ENCODE data around the gene RAI14.

Gene RAI14

DNA sequence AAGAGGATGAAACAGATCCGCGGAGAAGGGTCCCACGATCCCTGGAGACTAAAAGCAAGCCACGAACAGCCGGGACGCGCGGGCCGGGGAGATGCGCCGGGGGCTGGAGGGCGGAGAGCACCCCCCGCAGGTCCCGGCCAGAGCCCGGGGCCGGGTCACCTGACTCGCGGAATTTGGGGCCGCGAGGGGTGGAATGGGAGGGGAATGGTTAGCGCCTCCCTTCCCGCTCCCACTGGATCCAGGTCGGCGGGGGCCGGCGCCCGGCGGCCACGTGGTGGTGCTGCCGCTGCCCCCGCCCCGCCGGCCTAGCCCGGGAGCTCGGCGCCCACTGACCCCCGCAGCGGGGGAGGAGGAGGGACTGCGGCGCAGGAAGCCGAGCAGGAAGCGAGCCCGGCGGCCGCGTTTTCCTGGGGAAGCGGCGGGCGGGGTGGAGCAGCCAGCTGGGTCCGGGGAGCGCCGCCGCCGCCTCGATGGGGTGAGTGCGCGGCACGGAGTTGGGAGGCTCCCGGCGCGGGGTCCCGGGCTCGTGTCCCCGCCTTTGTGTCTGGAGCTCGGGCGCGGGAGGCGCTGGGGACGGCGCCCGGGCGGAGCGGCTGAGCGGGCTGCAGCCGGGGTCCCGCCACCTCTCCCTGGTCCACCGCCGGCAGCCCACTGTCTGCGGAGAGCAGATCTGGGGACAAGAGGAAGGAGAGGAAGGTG, at the start of gene RAI14:
Gene RAI14 (plus strand): TSS at position 328 of the 699 bp plus-strand sequence. CDS start 30,592 bp downstream, outside the sequence.
- peak within 1 kb of the TSS; percentile 58 for H3K4me3 ChIP-seq (ENCODE audit: low read length)
- peak; percentile 83 for DNase-seq (ENCODE audit: low read depth)
- TF ChIP-seq, protein P1, sequence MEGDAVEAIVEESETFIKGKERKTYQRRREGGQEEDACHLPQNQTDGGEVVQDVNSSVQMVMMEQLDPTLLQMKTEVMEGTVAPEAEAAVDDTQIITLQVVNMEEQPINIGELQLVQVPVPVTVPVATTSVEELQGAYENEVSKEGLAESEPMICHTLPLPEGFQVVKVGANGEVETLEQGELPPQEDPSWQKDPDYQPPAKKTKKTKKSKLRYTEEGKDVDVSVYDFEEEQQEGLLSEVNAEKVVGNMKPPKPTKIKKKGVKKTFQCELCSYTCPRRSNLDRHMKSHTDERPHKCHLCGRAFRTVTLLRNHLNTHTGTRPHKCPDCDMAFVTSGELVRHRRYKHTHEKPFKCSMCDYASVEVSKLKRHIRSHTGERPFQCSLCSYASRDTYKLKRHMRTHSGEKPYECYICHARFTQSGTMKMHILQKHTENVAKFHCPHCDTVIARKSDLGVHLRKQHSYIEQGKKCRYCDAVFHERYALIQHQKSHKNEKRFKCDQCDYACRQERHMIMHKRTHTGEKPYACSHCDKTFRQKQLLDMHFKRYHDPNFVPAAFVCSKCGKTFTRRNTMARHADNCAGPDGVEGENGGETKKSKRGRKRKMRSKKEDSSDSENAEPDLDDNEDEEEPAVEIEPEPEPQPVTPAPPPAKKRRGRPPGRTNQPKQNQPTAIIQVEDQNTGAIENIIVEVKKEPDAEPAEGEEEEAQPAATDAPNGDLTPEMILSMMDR (IDR thresholded peaks at IDR 0.05; ENCODE audit: insufficient read depth, low read depth, low read length, missing control alignments) = no peak

DNA sequence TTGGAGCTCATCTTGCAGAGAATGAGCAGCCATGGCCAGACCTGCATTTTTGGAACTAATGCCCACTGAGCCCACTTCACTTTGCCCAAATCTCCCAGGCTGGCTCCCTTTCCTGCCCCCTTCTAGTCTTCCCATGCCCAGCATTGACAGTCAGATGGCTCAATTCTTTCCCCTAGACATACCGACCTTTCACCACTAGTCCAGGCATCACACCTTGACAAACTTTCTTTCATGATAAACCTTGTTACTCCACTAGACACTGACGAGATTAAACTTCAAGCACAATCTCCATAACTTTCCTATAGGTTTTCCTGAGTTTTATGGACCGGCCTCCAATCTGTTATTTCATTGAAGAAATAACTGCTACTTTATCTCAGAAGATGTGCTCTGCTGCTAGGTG, 47.8 kb upstream of the RAI14 start:
- no peak for DNase-seq (ENCODE audit: low read depth)
- TF ChIP-seq, protein P1 (IDR thresholded peaks at IDR 0.05; ENCODE audit: insufficient read depth, low read depth, low read length, missing control alignments) = no peak
- no peak overlapping the region for H3K4me3 ChIP-seq (ENCODE audit: low read length)

DNA sequence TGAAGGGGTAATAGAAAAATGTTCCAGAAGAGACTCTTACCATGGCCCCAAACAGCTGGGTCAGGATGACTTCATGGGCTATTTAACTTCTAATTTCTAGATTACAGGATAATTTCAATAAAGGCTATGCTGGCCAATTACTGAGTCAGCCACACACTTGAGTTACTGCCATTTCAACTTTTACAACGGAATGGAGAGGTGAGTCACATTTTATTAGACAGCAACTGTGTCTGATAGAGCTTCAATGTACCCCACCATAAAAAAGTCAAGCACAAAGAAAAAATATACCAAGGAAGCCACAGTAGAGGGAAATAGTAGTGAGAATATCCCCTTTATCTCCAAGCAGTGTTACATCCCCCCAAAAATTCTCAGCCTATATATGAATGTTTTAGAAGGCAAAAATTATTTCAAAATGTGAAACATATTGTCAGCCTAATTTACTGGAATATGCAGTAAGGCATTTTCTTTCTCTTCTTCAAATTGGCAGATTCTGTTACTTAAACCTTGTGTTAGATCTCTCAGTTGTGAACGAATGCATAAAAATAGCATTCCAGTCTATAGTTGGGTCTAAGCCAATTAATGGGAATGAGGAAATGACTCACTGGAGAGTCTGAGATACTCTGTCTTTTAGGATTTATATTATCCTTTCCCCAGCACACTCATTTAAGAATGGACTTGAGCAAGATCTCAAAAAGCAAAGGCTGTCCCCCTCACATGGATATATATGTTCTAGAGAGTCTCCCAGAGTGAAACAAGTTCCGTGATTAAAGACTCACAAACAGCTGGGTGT, 47.1 kb upstream of the RAI14 start:
- TF ChIP-seq, protein P1 (IDR thresholded peaks at IDR 0.05; ENCODE audit: insufficient read depth, low read depth, low read length, missing control alignments) = no peak
- no peak overlapping the region for H3K4me3 ChIP-seq (ENCODE audit: low read length)
- DNase-seq (ENCODE audit: low read depth) = peak; percentile 85

DNA sequence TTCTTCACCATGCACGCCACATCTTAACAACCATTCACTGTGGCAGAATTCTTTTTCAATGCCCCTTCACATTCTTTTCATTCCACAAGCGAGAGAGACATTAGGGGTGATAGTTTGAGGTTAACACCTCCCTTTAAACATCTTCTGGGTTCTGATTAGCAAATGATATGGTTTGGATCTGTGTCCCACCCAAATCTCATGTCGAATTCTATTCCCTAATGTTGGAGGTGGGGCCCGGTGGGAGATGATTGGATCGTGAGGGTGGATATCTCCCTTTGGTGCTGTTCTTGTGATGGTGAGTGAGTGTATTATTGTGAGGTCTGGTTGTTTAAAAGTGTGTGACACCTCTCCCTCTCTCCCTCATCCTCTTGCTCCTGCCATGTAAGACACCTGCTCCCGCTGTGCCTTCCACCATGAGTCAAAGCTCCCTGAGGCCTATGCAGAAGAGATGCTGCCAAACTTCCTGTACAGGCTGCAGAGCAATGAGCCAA, 46.1 kb upstream of the RAI14 start:
- no peak overlapping the region for H3K4me3 ChIP-seq (ENCODE audit: low read length)

DNA sequence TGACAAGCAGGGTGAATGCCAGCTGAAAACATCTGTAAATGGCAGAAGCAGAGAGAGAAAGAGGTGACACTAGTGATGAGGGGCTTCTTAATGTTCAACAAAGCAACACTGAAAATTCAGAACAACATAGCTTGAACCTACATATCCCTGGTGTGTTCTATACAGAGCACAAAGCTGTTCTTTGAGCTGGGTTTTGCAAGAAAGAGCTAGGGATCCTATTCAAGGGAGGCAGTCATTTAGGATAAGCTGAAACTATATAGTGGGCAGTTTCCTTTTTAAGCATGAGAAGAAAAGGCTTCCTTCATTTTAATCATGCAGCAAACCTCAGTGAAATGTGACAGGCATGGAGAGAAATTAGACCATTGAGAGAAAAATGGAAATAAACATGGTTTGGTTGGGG, 45.6 kb upstream of the RAI14 start:
- no peak overlapping the region for H3K4me3 ChIP-seq (ENCODE audit: low read length)
- DNase-seq (ENCODE audit: low read depth) = no peak
- TF ChIP-seq, protein P1 (IDR thresholded peaks at IDR 0.05; ENCODE audit: insufficient read depth, low read depth, low read length, missing control alignments) = no peak

More for the DNA sequence above, 46.1 kb upstream of the RAI14 start:
- TF ChIP-seq, protein P1 (IDR thresholded peaks at IDR 0.05; ENCODE audit: insufficient read depth, low read depth, low read length, missing control alignments) = no peak
- DNase-seq (ENCODE audit: low read depth) = peak; percentile 48

DNA sequence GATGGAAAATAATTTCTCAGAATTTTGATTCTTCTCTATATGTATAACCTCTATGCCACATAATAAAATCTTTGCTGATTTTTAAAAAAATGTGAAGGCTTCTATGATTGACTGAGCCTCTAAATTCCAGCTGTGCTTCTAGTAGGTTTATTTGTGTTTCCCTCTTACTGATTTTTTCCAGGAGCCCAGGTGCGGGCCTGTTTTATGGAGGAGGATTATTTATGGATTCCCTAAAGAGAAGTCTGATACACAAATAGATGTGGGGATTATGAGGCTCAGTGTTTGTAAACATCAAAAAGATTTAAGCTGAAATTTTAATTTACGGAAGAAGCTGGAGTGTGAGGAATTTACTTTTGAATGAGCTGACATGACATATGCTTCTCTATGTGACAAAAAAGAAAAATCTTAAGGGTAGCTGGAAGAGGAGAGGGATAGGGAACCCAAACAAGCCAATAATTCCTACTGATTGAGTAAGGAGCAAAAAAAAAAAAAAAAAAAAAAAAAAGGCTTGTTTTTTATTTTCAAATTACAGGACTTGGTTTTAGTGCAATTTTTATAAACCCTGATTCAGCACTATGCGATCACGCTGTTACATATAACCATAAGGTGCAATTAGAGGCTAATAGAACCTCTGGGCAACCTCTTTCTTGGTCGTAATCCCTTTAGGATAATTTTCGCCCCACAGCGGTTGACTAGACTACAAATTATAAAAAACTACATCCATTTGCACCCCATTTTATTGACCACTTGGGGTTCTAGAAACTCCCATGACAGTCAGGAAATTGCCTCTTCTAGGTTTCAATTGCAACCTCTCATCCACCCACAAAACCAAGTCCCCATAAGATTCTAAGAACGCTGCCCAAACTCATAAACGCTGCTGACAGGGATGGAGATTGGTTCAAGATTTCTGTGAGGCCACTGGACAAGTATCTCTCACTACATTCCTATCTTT, 44.4 kb upstream of the RAI14 start:
- no peak for DNase-seq (ENCODE audit: low read depth)
- H3K4me3 ChIP-seq (ENCODE audit: low read length) = no peak overlapping the region
- TF ChIP-seq, protein P1 (IDR thresholded peaks at IDR 0.05; ENCODE audit: insufficient read depth, low read depth, low read length, missing control alignments) = no peak

Data from epithelial cell of esophagus (primary cell).